NCI-H226 (cell line): ENCODE data around the gene SHROOM3.

Experiments used
- DNase-seq: peaks from one replicate; pipeline ENCODE4 v3.0.0-alpha.2; 2015

Gene SHROOM3

GRCh38 chr4:76498550-76498949 lies 63.5 kb downstream of the SHROOM3 start:
- no peak for DNase-seq

- no peak for DNase-seq
Measured at GRCh38 chr4:76499461-76499860, 64.4 kb downstream of the SHROOM3 start.

GRCh38 chr4:76502886-76503285 lies 67.9 kb downstream of the SHROOM3 start:
- no peak for DNase-seq

GRCh38 chr4:76504613-76505465 lies 69.8 kb downstream of the SHROOM3 start:
- DNase-seq, result no peak

- DNase-seq, result no peak
Measured at GRCh38 chr4:76511947-76512346, 76.9 kb downstream of the SHROOM3 start.

GRCh38 chr4:76513482-76513881 lies 78.5 kb downstream of the SHROOM3 start:
- no peak for DNase-seq

- no peak for DNase-seq
Measured at GRCh38 chr4:76514087-76514486, 79.1 kb downstream of the SHROOM3 start.

GRCh38 chr4:76515975-76516843 lies 81.2 kb downstream of the SHROOM3 start:
- DNase-seq, result no peak

GRCh38 chr4:76518241-76518640 lies 83.2 kb downstream of the SHROOM3 start:
- DNase-seq, result peak; percentile 24

- no peak for DNase-seq
Measured at GRCh38 chr4:76523593-76523992, 88.6 kb downstream of the SHROOM3 start.

GRCh38 chr4:76525751-76526150 lies 90.7 kb downstream of the SHROOM3 start:
- no peak for DNase-seq

- no peak for DNase-seq
Measured at GRCh38 chr4:76526585-76526990, 91.6 kb downstream of the SHROOM3 start.

- no peak for DNase-seq
Measured at GRCh38 chr4:76527666-76528065, 92.6 kb downstream of the SHROOM3 start.

- DNase-seq, result no peak
Measured at GRCh38 chr4:76531597-76531996, 96.6 kb downstream of the SHROOM3 start.

- no peak for DNase-seq
Measured at GRCh38 chr4:76532805-76533204, 97.8 kb downstream of the SHROOM3 start.

GRCh38 chr4:76533314-76533713 lies 98.3 kb downstream of the SHROOM3 start:
- no peak for DNase-seq

- no peak for DNase-seq
Measured at GRCh38 chr4:76535603-76536372, 100.8 kb downstream of the SHROOM3 start.

- no peak for DNase-seq
Measured at GRCh38 chr4:76536373-76536689, 101.3 kb downstream of the SHROOM3 start.

- DNase-seq, result no peak
Measured at GRCh38 chr4:76538296-76538695, 103.3 kb downstream of the SHROOM3 start.

GRCh38 chr4:76539979-76540378 lies 105.0 kb downstream of the SHROOM3 start:
- peak; percentile 60 for DNase-seq

- DNase-seq, result no peak
Measured at GRCh38 chr4:76540486-76540885, 105.5 kb downstream of the SHROOM3 start.

- no peak for DNase-seq
Measured at GRCh38 chr4:76543378-76543777, 108.3 kb downstream of the SHROOM3 start.

GRCh38 chr4:76544725-76545124 lies 109.7 kb downstream of the SHROOM3 start:
- no peak for DNase-seq
